Large intestine (tissue), 3 donors: ENCODE measurements around the gene THAP10. TPM values are rescaled to one million over a fixed set of nuclear protein-coding genes. Genes with fewer than 3 reads are reported as not detected.

Source experiments
- DNase-seq, 2 donors: peaks; one replicate each; pipeline versions ENCODE4 v3.0.0 to v3.0.0-alpha.2; 2013
- H3K27ac ChIP-seq: one replicate; pipeline ENCODE4 v1.5.1; 2013; ENCODE audit warnings: low read length
- H3K27me3 ChIP-seq: 2 replicates; pipeline ENCODE4 v1.6.1; 2013; ENCODE audit warnings: low read length; ENCODE audit not compliant: control insufficient read depth, insufficient read depth
- H3K36me3 ChIP-seq: 2 replicates; pipeline ENCODE4 v1.6.1; 2013; ENCODE audit warnings: low read length; ENCODE audit not compliant: control insufficient read depth, insufficient read depth
- H3K4me1 ChIP-seq: one replicate; pipeline ENCODE4 v1.6.1; 2013; ENCODE audit warnings: low read length; ENCODE audit not compliant: control insufficient read depth, insufficient read depth
- H3K4me3 ChIP-seq: one replicate; pipeline ENCODE4 v1.5.1; 2013; ENCODE audit warnings: low read length
- H3K9me3 ChIP-seq: one replicate; pipeline ENCODE4 v1.6.1; 2013; ENCODE audit warnings: mild to moderate bottlenecking, low read depth, low read length, moderate library complexity; ENCODE audit not compliant: control insufficient read depth
- WGBS: methylation state at CpG from one replicate; pipeline ENCODE4 v1.1.5; 2013; ENCODE audit warnings: low lambda C conversion rate; ENCODE audit not compliant: insufficient coverage; 5-methylcytosine and 5-hydroxymethylcytosine counted together
- polyA plus RNA-seq: library from polyadenylated mRNA; unstranded; fragments of 120-200 nt; gene quantifications from one replicate; pipeline ENCODE4 v1.2.1, GENCODE V29; 2013

Gene THAP10
- polyA plus RNA-seq, 1 donor: 2.6 TPM

DNA sequence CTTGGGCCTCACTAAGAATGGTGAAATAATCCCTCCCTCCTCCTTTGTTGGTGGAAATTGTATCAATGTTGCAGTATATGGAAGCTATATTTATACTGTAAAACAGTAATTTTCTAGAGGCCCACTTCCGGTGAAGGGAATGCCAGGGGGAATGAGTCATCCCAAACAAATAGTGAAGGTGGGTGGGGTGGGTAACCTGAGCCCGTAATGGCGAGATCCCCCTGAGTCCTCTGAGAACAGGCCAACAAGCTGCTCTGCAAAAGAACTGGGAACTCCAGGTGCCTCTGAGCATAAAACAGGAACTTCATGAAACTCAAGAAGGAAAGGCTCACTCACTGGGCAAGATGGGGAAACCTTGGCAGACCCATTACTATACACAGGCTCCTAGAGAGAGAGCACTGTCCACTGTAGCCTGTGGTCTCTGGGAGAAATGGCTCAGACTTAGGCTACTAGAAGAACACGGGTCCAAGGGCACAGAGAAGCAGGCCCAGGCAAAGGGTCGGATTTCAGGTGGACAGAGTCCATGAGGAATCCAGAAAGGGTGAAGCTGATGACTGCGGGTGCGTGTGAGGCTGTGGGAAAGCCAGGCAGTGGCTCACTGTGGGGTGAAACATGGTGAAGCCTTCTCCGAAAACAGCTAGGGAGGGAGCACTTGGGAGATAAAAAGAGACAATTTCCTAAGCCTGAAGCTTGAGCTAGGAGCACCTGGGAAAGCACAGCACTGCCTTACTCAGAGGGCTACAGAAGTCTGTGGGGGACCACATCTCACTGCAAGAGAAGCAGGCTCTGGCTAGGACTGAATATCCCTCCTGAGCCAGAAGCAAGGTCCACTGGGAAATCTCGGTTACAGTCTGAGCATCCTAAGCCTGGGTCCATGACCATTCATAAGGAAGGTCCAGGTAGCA is 58.1 kb downstream of the THAP10 start:
- H3K36me3 ChIP-seq: peaks cover 6% of the 10 kb centered on the region
- H3K4me1 ChIP-seq: no peaks in the 10 kb centered on the region
- WGBS: 100% methylated on average over 1 of the region's 9 CpGs
- no peak overlapping the region for H3K4me3 ChIP-seq
- no peak overlapping the region for H3K27ac ChIP-seq
- H3K9me3 ChIP-seq: no peaks in the 10 kb centered on the region
- peak in 1 of 2 donors; percentile 34 for DNase-seq
- no peaks in the 10 kb centered on the region for H3K27me3 ChIP-seq

DNA sequence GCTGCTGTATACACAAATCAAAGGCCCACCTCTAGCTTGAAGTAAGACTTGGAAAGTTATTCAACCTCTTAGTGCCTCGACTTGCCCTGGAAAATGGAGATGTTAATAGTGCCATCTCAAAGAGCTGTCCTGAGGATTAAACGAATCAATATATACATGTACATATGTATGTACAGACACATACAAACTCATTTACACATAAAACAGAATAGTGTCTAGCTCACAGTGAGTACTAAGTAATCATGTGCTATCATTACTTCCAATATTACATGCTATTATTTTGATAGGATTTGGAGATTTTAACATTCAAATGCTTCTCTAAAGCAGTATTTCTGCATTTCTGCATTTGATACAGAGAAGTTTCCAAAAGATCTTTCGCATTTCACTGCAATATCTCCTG is 58.8 kb downstream of the THAP10 start:
- H3K4me3 ChIP-seq: no peak overlapping the region
- WGBS: 100% methylated on average over 1 of the region's 3 CpGs
- H3K27me3 ChIP-seq: no peaks in the 10 kb centered on the region
- H3K4me1 ChIP-seq: no peaks in the 10 kb centered on the region
- no peak overlapping the region for H3K27ac ChIP-seq
- peaks cover 6% of the 10 kb centered on the region for H3K36me3 ChIP-seq
- DNase-seq: no peak
- H3K9me3 ChIP-seq: no peaks in the 10 kb centered on the region

DNA sequence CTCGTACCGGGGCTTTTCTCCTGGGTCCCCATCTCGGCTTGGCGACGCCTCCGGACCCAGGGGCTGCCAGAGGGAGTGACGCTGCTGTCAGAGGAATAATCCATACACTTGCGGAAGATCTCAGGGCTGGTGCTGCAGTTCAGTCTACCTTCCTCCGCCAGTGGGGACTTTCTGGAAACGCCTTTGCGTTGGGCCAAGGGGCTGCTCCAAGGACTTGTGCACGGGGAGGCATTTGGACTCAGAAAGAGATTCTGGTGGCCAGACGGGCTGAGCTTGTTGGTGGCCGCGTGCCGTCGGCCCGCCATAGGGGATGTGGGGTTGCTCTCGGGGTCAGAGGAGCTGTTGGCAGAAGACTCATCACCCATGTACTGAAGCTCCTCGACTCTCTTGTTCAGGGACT is 60.1 kb downstream of the THAP10 start:
- Histone ChIP-seq H3K36me3 (peaks cover 6% of the 10 kb centered on the region), H3K27me3 (no peaks in the 10 kb centered on the region), H3K9me3 (no peaks in the 10 kb centered on the region), H3K4me1 (no peaks in the 10 kb centered on the region), H3K4me3 (no peak overlapping the region), H3K27ac (no peak overlapping the region)
- no CpG with 5 or more reads among the region's 20 CpGs for WGBS
- no peak for DNase-seq

Other genes starting within 250 kb of the THAP10 start
- 65.2 TPM for gene UACA, start 128.9 kb downstream of the THAP10 start, polyA plus RNA-seq
- gene LARP6, start 38.3 kb downstream of the THAP10 start, polyA plus RNA-seq: 6.2 TPM
- gene LRRC49, start 393 bp upstream of the THAP10 start, polyA plus RNA-seq: 7.2 TPM
- gene THSD4, start 223.0 kb upstream of the THAP10 start, polyA plus RNA-seq: 17.5 TPM